Measurements from ENCODE around the gene STAT5B.

Gene STAT5B

GRCh38 chr17:42275527-42276358 is 448 bp downstream of the STAT5B start:
- TF ChIP-seq TAF1 (IDR thresholded peaks at IDR 0.05; ENCODE audit: borderline replicate concordance, insufficient read depth, low read length) (no peak), FOXP2 (optimal IDR thresholded peaks at IDR 0.05; ENCODE audit: borderline replicate concordance, extremely low read depth, extremely low read length, insufficient read depth) (no peak), SIN3A (IDR thresholded peaks at IDR 0.05; ENCODE audit: borderline replicate concordance, insufficient read depth, low read length) (no peak), POLR2AphosphoS5 (IDR thresholded peaks at IDR 0.05; ENCODE audit: low read depth, low read length) (no peak)
- TF ChIP-seq, protein P1, sequence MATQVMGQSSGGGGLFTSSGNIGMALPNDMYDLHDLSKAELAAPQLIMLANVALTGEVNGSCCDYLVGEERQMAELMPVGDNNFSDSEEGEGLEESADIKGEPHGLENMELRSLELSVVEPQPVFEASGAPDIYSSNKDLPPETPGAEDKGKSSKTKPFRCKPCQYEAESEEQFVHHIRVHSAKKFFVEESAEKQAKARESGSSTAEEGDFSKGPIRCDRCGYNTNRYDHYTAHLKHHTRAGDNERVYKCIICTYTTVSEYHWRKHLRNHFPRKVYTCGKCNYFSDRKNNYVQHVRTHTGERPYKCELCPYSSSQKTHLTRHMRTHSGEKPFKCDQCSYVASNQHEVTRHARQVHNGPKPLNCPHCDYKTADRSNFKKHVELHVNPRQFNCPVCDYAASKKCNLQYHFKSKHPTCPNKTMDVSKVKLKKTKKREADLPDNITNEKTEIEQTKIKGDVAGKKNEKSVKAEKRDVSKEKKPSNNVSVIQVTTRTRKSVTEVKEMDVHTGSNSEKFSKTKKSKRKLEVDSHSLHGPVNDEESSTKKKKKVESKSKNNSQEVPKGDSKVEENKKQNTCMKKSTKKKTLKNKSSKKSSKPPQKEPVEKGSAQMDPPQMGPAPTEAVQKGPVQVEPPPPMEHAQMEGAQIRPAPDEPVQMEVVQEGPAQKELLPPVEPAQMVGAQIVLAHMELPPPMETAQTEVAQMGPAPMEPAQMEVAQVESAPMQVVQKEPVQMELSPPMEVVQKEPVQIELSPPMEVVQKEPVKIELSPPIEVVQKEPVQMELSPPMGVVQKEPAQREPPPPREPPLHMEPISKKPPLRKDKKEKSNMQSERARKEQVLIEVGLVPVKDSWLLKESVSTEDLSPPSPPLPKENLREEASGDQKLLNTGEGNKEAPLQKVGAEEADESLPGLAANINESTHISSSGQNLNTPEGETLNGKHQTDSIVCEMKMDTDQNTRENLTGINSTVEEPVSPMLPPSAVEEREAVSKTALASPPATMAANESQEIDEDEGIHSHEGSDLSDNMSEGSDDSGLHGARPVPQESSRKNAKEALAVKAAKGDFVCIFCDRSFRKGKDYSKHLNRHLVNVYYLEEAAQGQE (IDR thresholded peaks at IDR 0.05; ENCODE audit: insufficient read depth in 1 of 2, low read depth in 2 of 2, low read length in 2 of 2), result no peak

- TF ChIP-seq, protein P1 (IDR thresholded peaks at IDR 0.05; ENCODE audit: insufficient read depth in 1 of 2, low read depth in 2 of 2, low read length in 2 of 2), result no peak
- TF ChIP-seq FOXP2 (optimal IDR thresholded peaks at IDR 0.05; ENCODE audit: borderline replicate concordance, extremely low read depth, extremely low read length, insufficient read depth) (no peak), POLR2AphosphoS5 (IDR thresholded peaks at IDR 0.05; ENCODE audit: low read depth, low read length) (no peak), TAF1 (IDR thresholded peaks at IDR 0.05; ENCODE audit: borderline replicate concordance, insufficient read depth, low read length) (no peak), SIN3A (IDR thresholded peaks at IDR 0.05; ENCODE audit: borderline replicate concordance, insufficient read depth, low read length) (no peak)
Measured at GRCh38 chr17:42274812-42275526, 1.2 kb downstream of the STAT5B start.

- no peak for TF ChIP-seq SIN3A (IDR thresholded peaks at IDR 0.05; ENCODE audit: borderline replicate concordance, insufficient read depth, low read length)
- no peak for TF ChIP-seq TAF1 (IDR thresholded peaks at IDR 0.05; ENCODE audit: borderline replicate concordance, insufficient read depth, low read length)
- TF ChIP-seq, protein P1 (IDR thresholded peaks at IDR 0.05; ENCODE audit: insufficient read depth in 1 of 2, low read depth in 2 of 2, low read length in 2 of 2), result no peak
- no peak for TF ChIP-seq POLR2AphosphoS5 (IDR thresholded peaks at IDR 0.05; ENCODE audit: low read depth, low read length)
- no peak for TF ChIP-seq FOXP2 (optimal IDR thresholded peaks at IDR 0.05; ENCODE audit: borderline replicate concordance, extremely low read depth, extremely low read length, insufficient read depth)
Measured at GRCh38 chr17:42274253-42274542, 2.0 kb downstream of the STAT5B start.

DNA sequence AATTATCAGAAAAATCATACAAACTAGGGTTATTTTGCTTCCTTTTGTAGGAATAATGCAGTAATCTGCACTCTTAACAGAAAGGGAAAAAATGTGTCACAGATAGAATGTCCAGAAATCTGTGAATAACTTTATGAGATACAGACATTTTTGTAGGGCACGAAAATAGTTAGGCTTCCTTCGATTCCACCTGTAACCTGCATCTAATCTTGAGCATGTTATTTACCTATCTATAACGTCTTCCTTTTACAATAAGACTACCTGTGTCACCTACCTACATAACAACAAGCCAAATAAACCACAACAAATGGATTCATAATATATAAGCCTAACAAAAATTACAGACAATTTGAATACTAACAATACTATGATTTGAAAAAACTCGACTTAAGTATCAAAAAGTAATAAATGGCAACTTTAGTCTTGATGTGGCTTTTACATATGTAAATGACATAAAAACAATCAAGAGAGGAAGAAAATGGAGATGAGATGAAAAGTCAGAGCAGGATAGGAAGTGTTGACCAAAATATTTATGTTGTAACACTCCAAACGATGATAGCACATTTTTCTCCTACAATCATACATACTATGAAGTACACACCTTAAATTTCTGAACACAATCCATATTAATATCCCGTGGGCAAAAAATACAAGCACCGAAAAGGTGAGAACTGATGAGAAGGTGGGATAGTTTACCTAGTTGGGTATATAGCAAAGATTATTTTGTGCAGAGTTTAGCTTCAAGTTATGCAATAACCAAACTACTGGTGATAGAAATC is 2.5 kb downstream of the STAT5B start:
- TF ChIP-seq POLR2AphosphoS5 (IDR thresholded peaks at IDR 0.05; ENCODE audit: low read depth, low read length) (no peak), FOXP2 (optimal IDR thresholded peaks at IDR 0.05; ENCODE audit: borderline replicate concordance, extremely low read depth, extremely low read length, insufficient read depth) (no peak)

DNA sequence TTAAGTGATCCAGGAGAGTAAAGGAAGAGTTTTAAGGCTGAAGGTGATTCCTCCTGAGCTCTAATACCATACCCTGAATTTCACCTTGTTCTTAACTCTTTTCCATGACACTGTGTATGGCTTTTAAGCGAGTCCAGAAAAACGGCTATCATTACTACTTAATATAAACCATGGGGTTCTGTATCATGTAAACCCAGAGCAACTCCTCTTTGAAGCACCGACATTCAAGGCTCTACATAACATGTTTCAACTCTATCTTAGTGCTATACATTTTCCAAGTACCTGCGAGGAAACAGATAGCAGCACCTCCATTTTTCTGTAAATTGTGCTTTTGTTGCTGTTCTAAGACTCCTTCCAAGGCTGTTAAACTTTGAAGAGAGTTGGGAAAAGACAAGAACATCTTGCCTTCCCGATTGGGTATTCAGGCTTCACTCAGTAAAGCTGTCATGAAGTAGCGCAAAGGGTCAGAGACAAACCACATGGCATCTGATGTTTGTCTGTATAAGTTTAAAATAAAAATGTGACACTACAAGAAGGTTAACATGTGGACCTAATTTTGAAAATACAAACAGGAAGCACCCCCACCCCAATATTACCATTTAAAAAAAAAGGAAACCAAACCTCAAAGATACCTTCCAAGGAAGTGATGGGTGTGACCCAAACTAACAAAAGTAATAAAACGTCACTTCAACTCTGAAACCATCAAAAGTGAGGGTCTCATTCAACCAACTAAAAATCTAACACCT is 3.9 kb downstream of the STAT5B start:
- TF ChIP-seq FOXP2 (optimal IDR thresholded peaks at IDR 0.05; ENCODE audit: borderline replicate concordance, extremely low read depth, extremely low read length, insufficient read depth), result no peak
- TF ChIP-seq SIN3A (IDR thresholded peaks at IDR 0.05; ENCODE audit: borderline replicate concordance, insufficient read depth, low read length), result no peak
- TF ChIP-seq, protein P1 (IDR thresholded peaks at IDR 0.05; ENCODE audit: insufficient read depth in 1 of 2, low read depth in 2 of 2, low read length in 2 of 2), result no peak
- no peak for TF ChIP-seq TAF1 (IDR thresholded peaks at IDR 0.05; ENCODE audit: borderline replicate concordance, insufficient read depth, low read length)
- TF ChIP-seq POLR2AphosphoS5 (IDR thresholded peaks at IDR 0.05; ENCODE audit: low read depth, low read length), result no peak
